GM06990 (cell line): ENCODE data around the gene LHX2.

Experiments
- DNase-seq: peaks from one replicate; pipeline ENCODE4 v3.0.0-alpha.2; 2011; ENCODE audit not compliant: insufficient read length; ENCODE audit errors: extremely low read depth
- H3K27me3 ChIP-seq: replicated peaks from 2 replicates; pipeline ENCODE4 v1.6.0; 2011; ENCODE audit warnings: low read length; ENCODE audit not compliant: control insufficient read depth, insufficient read depth
- H3K36me3 ChIP-seq: 2 replicates; pipeline ENCODE4 v1.5.1; 2011; ENCODE audit warnings: low read length; ENCODE audit not compliant: control insufficient read depth, insufficient read depth
- H3K4me3 ChIP-seq: replicated peaks from 2 replicates; pipeline ENCODE4 v1.5.1; 2011; ENCODE audit warnings: low read depth, mild to moderate bottlenecking, control low read depth, low read length
- CTCF ChIP-seq: IDR thresholded peaks from 2 replicates; pipeline ENCODE4 v1.5.1; 2011; ENCODE audit warnings: low read length, control low read depth, mild to moderate bottlenecking, inconsistent platforms; ENCODE audit not compliant: insufficient read depth, poor library complexity, severe bottlenecking

The LHX2 gene

GRCh38 chr9:124020520-124021384, 9.2 kb downstream of the LHX2 start:
- Histone ChIP-seq H3K4me3 (no peak overlapping the region), H3K27me3 (peaks cover 2% of the 10 kb centered on the region; the same call in 1 of the 2 replicates), H3K36me3 (no peaks in the 10 kb centered on the region)
- no peak for TF ChIP-seq CTCF
- no peak for DNase-seq

- no peak for TF ChIP-seq CTCF
- H3K27me3 ChIP-seq = peaks cover 2% of the 10 kb centered on the region; the same call in 1 of the 2 replicates
- no peak for DNase-seq
- no peak overlapping the region for H3K4me3 ChIP-seq
- H3K36me3 ChIP-seq = no peaks in the 10 kb centered on the region
Observed at GRCh38 chr9:124021385-124021769, 9.8 kb downstream of the LHX2 start.

GRCh38 chr9:124022201-124023121, 10.9 kb downstream of the LHX2 start:
- Histone ChIP-seq H3K4me3 (no peak overlapping the region), H3K27me3 (0 out of 2 replicates have a peak, but pooled peaks cover 2% of the 10 kb centered on the region), H3K36me3 (no peaks in the 10 kb centered on the region)
- no peak for TF ChIP-seq CTCF
- DNase-seq = no peak

- Histone ChIP-seq H3K27me3 (0 out of 2 replicates have a peak, but pooled peaks cover 2% of the 10 kb centered on the region), H3K4me3 (no peak overlapping the region), H3K36me3 (no peaks in the 10 kb centered on the region; the same call in 1 of the 2 replicates)
- TF ChIP-seq CTCF = no peak
- no peak for DNase-seq
Observed at GRCh38 chr9:124024107-124024506, 12.5 kb downstream of the LHX2 start.

GRCh38 chr9:124029617-124030016, 18.0 kb downstream of the LHX2 start:
- no peaks in the 10 kb centered on the region for H3K27me3 ChIP-seq
- no peaks in the 10 kb centered on the region; the same call in 1 of the 2 replicates for H3K36me3 ChIP-seq
- DNase-seq = no peak
- no peak overlapping the region for H3K4me3 ChIP-seq
- TF ChIP-seq CTCF = no peak
